ENCODE results near the gene ERMAP. TPM values are rescaled to one million over a fixed set of nuclear protein-coding genes. Genes with fewer than 3 reads are reported as not detected.
"Not testable (repeated sequence)": the region's sequence is repeated elsewhere in the genome, so short reads cannot be mapped to it uniquely, and the experiment has no call there.

The ERMAP gene
- total RNA-seq, 6 experiments from 2014 or later: 8.9 to 12.3 (median 10.4) TPM

DNA sequence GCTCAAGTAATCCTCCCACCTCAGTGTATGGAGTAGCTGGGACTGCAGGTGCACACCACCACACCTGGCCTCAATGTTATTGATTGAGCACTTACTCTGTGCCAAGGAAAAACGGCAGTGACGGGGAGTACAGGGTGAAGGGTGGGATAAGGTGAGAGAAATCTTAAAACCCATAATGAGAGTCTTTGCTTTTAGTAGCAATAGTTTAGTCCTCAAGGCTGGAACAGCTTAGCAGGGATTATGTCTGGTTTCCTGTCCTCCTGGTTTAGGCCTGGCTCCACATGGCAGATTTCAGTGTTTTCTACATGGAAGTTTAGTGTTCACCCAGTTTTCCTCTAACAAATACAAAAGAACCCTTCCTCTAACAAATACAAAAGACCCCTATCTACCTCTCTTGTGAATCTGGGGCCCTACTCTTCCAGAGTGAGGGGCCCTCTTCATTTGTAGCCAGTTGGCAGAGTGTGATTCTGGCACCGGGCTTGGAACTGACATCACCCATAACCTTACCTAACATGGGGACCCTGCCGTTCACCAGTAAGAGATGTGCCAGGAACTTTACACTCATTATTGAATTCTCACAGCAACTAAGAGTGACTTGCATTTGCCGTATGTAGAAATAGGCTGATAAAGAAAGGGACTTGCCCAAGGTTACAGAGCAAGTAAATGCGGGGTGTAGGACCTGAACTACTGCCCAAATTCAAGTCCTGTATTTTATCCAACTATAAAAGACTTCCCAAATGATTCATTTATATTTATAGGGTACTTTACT is 36.4 kb downstream of the ERMAP start:
- TF ChIP-seq, protein P1, sequence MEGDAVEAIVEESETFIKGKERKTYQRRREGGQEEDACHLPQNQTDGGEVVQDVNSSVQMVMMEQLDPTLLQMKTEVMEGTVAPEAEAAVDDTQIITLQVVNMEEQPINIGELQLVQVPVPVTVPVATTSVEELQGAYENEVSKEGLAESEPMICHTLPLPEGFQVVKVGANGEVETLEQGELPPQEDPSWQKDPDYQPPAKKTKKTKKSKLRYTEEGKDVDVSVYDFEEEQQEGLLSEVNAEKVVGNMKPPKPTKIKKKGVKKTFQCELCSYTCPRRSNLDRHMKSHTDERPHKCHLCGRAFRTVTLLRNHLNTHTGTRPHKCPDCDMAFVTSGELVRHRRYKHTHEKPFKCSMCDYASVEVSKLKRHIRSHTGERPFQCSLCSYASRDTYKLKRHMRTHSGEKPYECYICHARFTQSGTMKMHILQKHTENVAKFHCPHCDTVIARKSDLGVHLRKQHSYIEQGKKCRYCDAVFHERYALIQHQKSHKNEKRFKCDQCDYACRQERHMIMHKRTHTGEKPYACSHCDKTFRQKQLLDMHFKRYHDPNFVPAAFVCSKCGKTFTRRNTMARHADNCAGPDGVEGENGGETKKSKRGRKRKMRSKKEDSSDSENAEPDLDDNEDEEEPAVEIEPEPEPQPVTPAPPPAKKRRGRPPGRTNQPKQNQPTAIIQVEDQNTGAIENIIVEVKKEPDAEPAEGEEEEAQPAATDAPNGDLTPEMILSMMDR (IDR thresholded peaks at IDR 0.05): no peak
- Mint-ChIP-seq H3K4me3 (no peak overlapping the region), H3K27ac (no peak overlapping the region), H3K27me3 (ENCODE audit: insufficient read depth) (peaks cover 2% of the 10 kb centered on the region), H3K36me3 (ENCODE audit: low read depth) (peaks cover 60% of the 10 kb centered on the region), H3K9me3 (peaks cover 21% of the 10 kb centered on the region), H3K4me1 (ENCODE audit: low read depth) (peaks cover 23% of the 10 kb centered on the region)
- no peak for DNase-seq

DNA sequence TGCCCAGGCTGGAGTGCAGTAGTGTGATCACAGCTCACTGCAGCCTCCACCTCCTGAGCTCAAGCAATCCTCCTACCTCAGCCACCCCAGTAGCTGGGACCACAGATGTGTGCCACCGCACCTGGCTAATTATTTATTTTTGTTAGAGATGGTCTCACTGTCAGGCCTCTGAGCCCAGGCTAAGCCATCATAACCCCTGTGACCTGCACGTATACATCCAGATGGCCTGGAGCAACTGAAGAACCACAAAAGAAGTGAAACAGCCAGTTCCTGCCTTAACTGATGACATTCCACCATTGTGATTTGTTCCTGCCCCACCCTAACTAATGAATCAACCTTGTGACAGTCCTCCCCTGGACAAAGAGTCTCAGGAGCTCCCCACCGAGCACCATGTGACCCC is 39.6 kb downstream of the ERMAP start:
- Mint-ChIP-seq H3K9me3 (peaks cover 46% of the 10 kb centered on the region), H3K27me3 (ENCODE audit: insufficient read depth) (peaks cover 16% of the 10 kb centered on the region), H3K36me3 (ENCODE audit: low read depth) (peaks cover 50% of the 10 kb centered on the region)
- DNase-seq; H3K4me3 Mint-ChIP-seq; H3K27ac Mint-ChIP-seq; H3K4me1 Mint-ChIP-seq (ENCODE audit: low read depth): not testable (repeated sequence)

- Mint-ChIP-seq H3K36me3 (ENCODE audit: low read depth) (peaks cover 43% of the 10 kb centered on the region), H3K9me3 (peaks cover 46% of the 10 kb centered on the region), H3K27me3 (ENCODE audit: insufficient read depth) (peaks cover 24% of the 10 kb centered on the region)
- not testable (repeated sequence) for H3K4me1 Mint-ChIP-seq (ENCODE audit: low read depth); H3K4me3 Mint-ChIP-seq; H3K27ac Mint-ChIP-seq; DNase-seq
These were observed 42.4 kb downstream of the ERMAP start for GRCh38 chr1:42859366-42859765.

GRCh38 chr1:42860339-42861013 is 43.6 kb downstream of the ERMAP start:
- Mint-ChIP-seq H3K4me1 (ENCODE audit: low read depth) (no peaks in the 10 kb centered on the region), H3K4me3 (no peak overlapping the region), H3K27ac (no peak overlapping the region), H3K36me3 (ENCODE audit: low read depth) (peaks cover 39% of the 10 kb centered on the region), H3K9me3 (peaks cover 46% of the 10 kb centered on the region), H3K27me3 (ENCODE audit: insufficient read depth) (peaks cover 30% of the 10 kb centered on the region)
- DNase-seq: no peak
- TF ChIP-seq, protein P1 (IDR thresholded peaks at IDR 0.05): peak; percentile 42

DNA sequence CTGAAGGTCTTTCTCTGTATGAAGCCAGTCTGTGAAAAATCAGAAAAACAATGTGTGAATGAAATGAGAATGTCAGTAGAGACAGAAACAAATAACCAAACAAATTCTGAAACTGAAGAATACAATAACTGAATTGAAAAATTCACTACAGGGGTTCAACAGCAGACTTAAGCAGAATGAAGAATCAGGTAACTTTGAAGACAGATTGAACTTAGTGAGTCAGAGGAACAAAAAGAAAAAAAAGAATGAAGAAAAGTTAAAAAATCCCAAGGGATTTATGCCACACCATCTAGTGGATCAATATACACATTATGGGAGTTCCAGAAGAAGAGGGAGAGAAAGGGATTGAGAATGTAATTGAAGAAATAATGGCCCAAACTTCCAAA is 44.1 kb downstream of the ERMAP start:
- H3K9me3 Mint-ChIP-seq: peaks cover 46% of the 10 kb centered on the region
- H3K27me3 Mint-ChIP-seq (ENCODE audit: insufficient read depth): peaks cover 32% of the 10 kb centered on the region
- H3K4me3 Mint-ChIP-seq: no peak overlapping the region
- no peak overlapping the region for H3K27ac Mint-ChIP-seq
- H3K4me1 Mint-ChIP-seq (ENCODE audit: low read depth): no peaks in the 10 kb centered on the region
- peaks cover 33% of the 10 kb centered on the region for H3K36me3 Mint-ChIP-seq (ENCODE audit: low read depth)
- no peak for DNase-seq
- TF ChIP-seq, protein P1 (IDR thresholded peaks at IDR 0.05): no peak; the same call in none of the 2 replicates

DNA sequence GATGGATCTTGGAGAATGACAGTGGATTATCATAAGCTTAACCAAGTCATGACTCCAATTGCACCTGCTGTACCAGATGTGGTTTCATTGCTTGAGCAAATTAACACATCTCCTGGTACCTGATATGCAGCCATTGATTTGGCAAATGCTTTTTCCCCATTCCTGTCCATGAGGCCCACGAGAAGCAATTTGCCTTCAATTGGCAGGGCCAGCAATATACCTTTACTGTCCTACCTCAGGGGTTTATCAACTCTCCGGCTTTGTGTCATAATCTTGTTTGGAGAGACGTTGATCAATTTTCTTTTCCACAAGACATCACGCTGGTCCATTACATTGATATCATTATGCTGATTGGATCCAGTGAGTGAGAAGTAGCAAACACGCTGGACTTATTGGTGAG is 49.6 kb downstream of the ERMAP start:
- TF ChIP-seq, protein P1 (IDR thresholded peaks at IDR 0.05): no peak
- no peaks in the 10 kb centered on the region for H3K36me3 Mint-ChIP-seq (ENCODE audit: low read depth)
- H3K27ac Mint-ChIP-seq: no peak overlapping the region
- no peaks in the 10 kb centered on the region for H3K9me3 Mint-ChIP-seq
- H3K27me3 Mint-ChIP-seq (ENCODE audit: insufficient read depth): peaks cover 30% of the 10 kb centered on the region
- no peak for DNase-seq
- H3K4me3 Mint-ChIP-seq: no peak overlapping the region
- H3K4me1 Mint-ChIP-seq (ENCODE audit: low read depth): peaks cover 14% of the 10 kb centered on the region

DNA sequence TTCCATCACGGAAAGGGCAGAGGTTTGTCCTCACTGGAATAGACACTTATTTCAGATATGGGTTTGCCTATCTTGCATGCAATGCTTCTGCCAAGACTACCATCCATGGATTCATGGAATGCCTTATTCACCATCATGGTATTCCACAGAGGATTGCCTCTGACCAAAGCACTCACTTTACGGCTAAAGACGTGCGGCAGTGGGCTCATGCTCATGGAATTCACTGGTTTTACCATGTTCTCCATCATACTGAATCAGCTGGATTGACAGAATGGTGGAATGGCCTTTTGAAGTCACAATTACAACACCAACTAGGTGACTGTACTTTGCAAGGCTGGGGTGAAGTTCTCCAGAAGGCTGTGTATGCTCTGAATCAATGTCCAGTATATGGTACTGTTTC is 51.5 kb downstream of the ERMAP start:
- H3K36me3 Mint-ChIP-seq (ENCODE audit: low read depth); H3K4me3 Mint-ChIP-seq; H3K9me3 Mint-ChIP-seq; H3K27ac Mint-ChIP-seq: not testable (repeated sequence)
- peak; percentile 78 for DNase-seq
- Mint-ChIP-seq H3K4me1 (ENCODE audit: low read depth) (peaks cover 14% of the 10 kb centered on the region), H3K27me3 (ENCODE audit: insufficient read depth) (peaks cover 28% of the 10 kb centered on the region)

- Mint-ChIP-seq H3K4me1 (ENCODE audit: low read depth) (peaks cover 14% of the 10 kb centered on the region), H3K27me3 (ENCODE audit: insufficient read depth) (peaks cover 23% of the 10 kb centered on the region)
- H3K27ac Mint-ChIP-seq; DNase-seq; H3K36me3 Mint-ChIP-seq (ENCODE audit: low read depth); H3K9me3 Mint-ChIP-seq; H3K4me3 Mint-ChIP-seq: not testable (repeated sequence)
These were observed 52.3 kb downstream of the ERMAP start for GRCh38 chr1:42869254-42869653.

DNA sequence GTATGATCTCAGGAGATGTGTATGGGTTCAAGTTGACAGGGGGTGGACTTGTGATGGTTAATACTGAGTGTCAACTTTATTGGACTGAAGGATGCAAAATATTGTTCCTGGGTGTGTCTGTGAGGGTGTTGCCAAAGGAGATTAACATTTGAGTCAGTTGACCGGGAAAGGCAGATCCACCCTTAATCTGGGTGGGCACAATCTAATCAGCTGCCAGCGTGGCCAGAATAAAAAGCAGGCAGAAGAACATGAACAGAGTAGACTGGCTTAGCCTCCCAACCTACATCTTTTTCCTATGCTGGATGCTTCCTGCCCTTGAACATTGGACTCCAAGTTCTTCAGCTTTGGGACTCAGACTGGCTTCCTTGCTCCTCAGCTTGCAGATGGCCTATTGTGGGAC is 52.8 kb downstream of the ERMAP start:
- not testable (repeated sequence) for H3K9me3 Mint-ChIP-seq; DNase-seq; H3K27ac Mint-ChIP-seq; H3K36me3 Mint-ChIP-seq (ENCODE audit: low read depth); H3K4me3 Mint-ChIP-seq
- peaks cover 24% of the 10 kb centered on the region for H3K27me3 Mint-ChIP-seq (ENCODE audit: insufficient read depth)
- H3K4me1 Mint-ChIP-seq (ENCODE audit: low read depth): peaks cover 14% of the 10 kb centered on the region

DNA sequence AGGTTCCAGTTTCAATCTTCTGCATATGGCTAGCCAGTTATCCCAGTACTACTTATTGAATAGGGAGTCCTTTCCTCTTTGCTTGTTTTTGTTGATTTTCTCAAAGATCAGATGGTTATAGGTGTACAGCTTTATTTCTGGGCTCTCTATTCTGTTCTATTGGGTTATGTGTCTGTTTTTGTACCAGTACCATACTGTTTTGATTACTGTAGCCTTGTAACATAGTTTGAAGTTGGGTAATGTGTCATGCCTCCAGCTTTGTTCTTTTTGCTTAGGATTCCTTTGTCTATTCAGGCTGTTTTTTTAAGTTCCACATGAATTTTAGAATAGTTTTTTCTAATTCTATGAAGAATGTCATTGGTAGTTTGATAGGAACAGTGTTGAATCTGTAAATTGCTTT is 56.2 kb downstream of the ERMAP start:
- not testable (repeated sequence) for H3K4me1 Mint-ChIP-seq (ENCODE audit: low read depth); H3K4me3 Mint-ChIP-seq; DNase-seq; H3K36me3 Mint-ChIP-seq (ENCODE audit: low read depth); H3K9me3 Mint-ChIP-seq; H3K27ac Mint-ChIP-seq
- H3K27me3 Mint-ChIP-seq (ENCODE audit: insufficient read depth): peaks cover 31% of the 10 kb centered on the region

Data from HFFc6 (cell line).